Mesendoderm (in vitro differentiated cells): ENCODE measurements around the gene XYLT2.

ENCODE experiments used
- DNase-seq: peaks from one replicate; pipeline ENCODE4 v3.0.0; 2013
- H2AK5ac ChIP-seq: 2 replicates; pipeline ENCODE4 v1.6.1; 2013; ENCODE audit warnings: low read length, inconsistent platforms
- H2BK120ac ChIP-seq: 2 replicates; pipeline ENCODE4 v1.6.1; 2013; ENCODE audit warnings: low read depth, mild to moderate bottlenecking, low read length, moderate library complexity, mixed read lengths
- H2BK15ac ChIP-seq: replicated peaks from 2 replicates; pipeline ENCODE4 v1.6.1; 2013; ENCODE audit warnings: low read depth, mild to moderate bottlenecking, moderate library complexity
- H2BK5ac ChIP-seq: 2 replicates; pipeline ENCODE4 v1.6.1; 2013; ENCODE audit warnings: low read length, inconsistent platforms
- H3K18ac ChIP-seq: 2 replicates; pipeline ENCODE4 v1.6.1; 2013; ENCODE audit warnings: mild to moderate bottlenecking, low read length, mixed read lengths
- H3K23ac ChIP-seq: one replicate; pipeline ENCODE4 v1.6.1; 2013; ENCODE audit warnings: low read length
- H3K27ac ChIP-seq: 2 replicates; pipeline ENCODE4 v1.5.1; 2013; ENCODE audit warnings: low read depth, mild to moderate bottlenecking, inconsistent platforms, low read length, moderate library complexity
- H3K27me3 ChIP-seq: 2 replicates; pipeline ENCODE4 v1.6.1; 2013; ENCODE audit warnings: low read length, control low read depth, mild to moderate bottlenecking, inconsistent platforms; ENCODE audit not compliant: insufficient read depth, poor library complexity
- H3K36me3 ChIP-seq: 2 replicates; pipeline ENCODE4 v1.6.1; 2013; ENCODE audit warnings: low read length, inconsistent platforms; ENCODE audit not compliant: control insufficient read depth, insufficient read depth
- H3K4ac ChIP-seq: one replicate; pipeline ENCODE4 v1.6.1; 2013; ENCODE audit warnings: low read depth, mild to moderate bottlenecking, low read length, moderate library complexity
- H3K4me1 ChIP-seq: 2 replicates; pipeline ENCODE4 v1.6.1; 2013; ENCODE audit warnings: low read depth, low read length, inconsistent platforms; ENCODE audit not compliant: control insufficient read depth
- H3K4me2 ChIP-seq: 2 replicates; pipeline ENCODE4 v1.6.1; 2013; ENCODE audit warnings: low read length
- H3K4me3 ChIP-seq: 2 replicates; pipeline ENCODE4 v1.5.1; 2013; ENCODE audit warnings: mild to moderate bottlenecking, low read length
- H3K56ac ChIP-seq: one replicate; pipeline ENCODE4 v1.6.1; 2013; ENCODE audit warnings: low read length
- H3K79me1 ChIP-seq: 2 replicates; pipeline ENCODE4 v1.6.1; 2013; ENCODE audit warnings: low read length, inconsistent platforms
- H3K79me2 ChIP-seq: 2 replicates; pipeline ENCODE4 v1.6.1; 2013; ENCODE audit warnings: mild to moderate bottlenecking, low read length; ENCODE audit not compliant: control insufficient read depth, insufficient read depth
- H3K9ac ChIP-seq: 2 replicates; pipeline ENCODE4 v1.6.1; 2013; ENCODE audit warnings: low read length, inconsistent platforms
- H4K5ac ChIP-seq: one replicate; pipeline ENCODE4 v1.6.1; 2013; ENCODE audit warnings: low read length
- H4K8ac ChIP-seq: one replicate; pipeline ENCODE4 v1.6.1; 2013; ENCODE audit warnings: low read depth, mild to moderate bottlenecking, control low read depth, low read length, moderate library complexity
- WGBS: extraction: QIAGEN DNeasy Blood & Tissue Kit; methylation state at CpG from one replicate; pipeline ENCODE4 v1.1.7; 2013; ENCODE audit warnings: low lambda C conversion rate, missing lambda C conversion rate; ENCODE audit not compliant: insufficient coverage; ENCODE audit errors: extremely low coverage; 5-methylcytosine and 5-hydroxymethylcytosine counted together

The XYLT2 gene

DNA sequence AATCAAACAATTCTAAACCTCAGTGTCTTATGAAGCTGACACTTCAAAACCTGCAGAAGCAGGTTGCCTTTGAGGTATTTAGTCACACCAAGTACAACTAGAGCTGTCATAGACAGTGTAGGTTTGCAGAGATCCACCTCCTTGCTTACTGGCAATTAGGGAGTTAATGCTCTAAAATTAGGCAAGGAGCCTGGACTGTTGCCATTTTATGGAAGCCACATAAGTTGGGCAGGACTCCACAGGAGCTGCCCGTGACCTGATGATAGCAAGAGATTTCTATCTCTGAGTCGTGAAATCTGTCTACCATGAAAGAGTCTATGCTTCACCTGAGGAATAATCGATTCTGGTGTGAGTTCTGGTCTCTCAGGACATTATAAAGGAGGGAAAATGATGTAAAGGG is 36.0 kb downstream of the XYLT2 start:
- no peak overlapping the region for H3K4me2 ChIP-seq
- H3K4ac ChIP-seq = no peak overlapping the region
- H3K27me3 ChIP-seq = no peaks in the 10 kb centered on the region
- no CpG with 5 or more reads among the region's 3 CpGs for WGBS
- no peak overlapping the region for H3K18ac ChIP-seq
- no peak overlapping the region for H2BK15ac ChIP-seq
- H3K36me3 ChIP-seq = peaks cover 10% of the 10 kb centered on the region
- H2BK5ac ChIP-seq = no peak overlapping the region
- H3K9ac ChIP-seq = no peak overlapping the region
- H2BK120ac ChIP-seq = no peak overlapping the region
- no peaks in the 10 kb centered on the region for H3K79me1 ChIP-seq
- H3K4me3 ChIP-seq = no peak overlapping the region
- no peak overlapping the region for H3K27ac ChIP-seq
- H4K8ac ChIP-seq = no peak overlapping the region
- H3K4me1 ChIP-seq = no peaks in the 10 kb centered on the region
- no peak overlapping the region for H2AK5ac ChIP-seq
- no peak overlapping the region for H3K23ac ChIP-seq
- H3K79me2 ChIP-seq = no peaks in the 10 kb centered on the region
- H4K5ac ChIP-seq = no peak overlapping the region
- H3K56ac ChIP-seq = no peak overlapping the region
- no peak for DNase-seq

DNA sequence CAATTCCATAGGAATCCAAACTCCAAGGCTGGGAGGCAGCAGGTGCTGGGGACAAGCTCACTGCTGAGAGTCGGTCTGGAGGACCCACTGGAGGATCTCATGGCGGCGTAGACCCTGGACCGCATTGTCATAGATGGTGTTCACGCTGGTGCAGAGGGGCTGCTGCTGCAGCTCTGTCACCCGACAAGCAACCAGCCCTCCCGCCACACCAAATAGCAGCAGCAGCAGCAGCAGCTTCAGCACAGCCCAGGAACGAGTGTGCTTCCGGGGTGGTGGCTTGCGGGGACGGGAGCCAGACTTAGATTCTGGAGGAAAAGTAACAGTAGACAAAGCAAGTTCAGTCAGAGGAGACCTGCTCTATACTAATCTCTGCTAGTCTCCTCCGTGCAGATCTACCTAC is 37.0 kb downstream of the XYLT2 start:
- no CpG with 5 or more reads among the region's 12 CpGs for WGBS
- Histone ChIP-seq H3K4me2 (no peak overlapping the region), H3K4me3 (no peak overlapping the region), H3K36me3 (peaks cover 18% of the 10 kb centered on the region), H3K4ac (no peak overlapping the region), H2AK5ac (no peak overlapping the region), H4K5ac (no peak overlapping the region), H2BK15ac (no peak overlapping the region), H3K79me2 (no peaks in the 10 kb centered on the region), H3K56ac (no peak overlapping the region), H3K79me1 (no peaks in the 10 kb centered on the region), H3K4me1 (no peaks in the 10 kb centered on the region), H3K9ac (no peak overlapping the region), H3K23ac (no peak overlapping the region), H2BK5ac (no peak overlapping the region), H3K27ac (no peak overlapping the region), H2BK120ac (no peak overlapping the region), H3K27me3 (no peaks in the 10 kb centered on the region), H3K18ac (no peak overlapping the region), H4K8ac (no peak overlapping the region)
- DNase-seq = no peak

DNA sequence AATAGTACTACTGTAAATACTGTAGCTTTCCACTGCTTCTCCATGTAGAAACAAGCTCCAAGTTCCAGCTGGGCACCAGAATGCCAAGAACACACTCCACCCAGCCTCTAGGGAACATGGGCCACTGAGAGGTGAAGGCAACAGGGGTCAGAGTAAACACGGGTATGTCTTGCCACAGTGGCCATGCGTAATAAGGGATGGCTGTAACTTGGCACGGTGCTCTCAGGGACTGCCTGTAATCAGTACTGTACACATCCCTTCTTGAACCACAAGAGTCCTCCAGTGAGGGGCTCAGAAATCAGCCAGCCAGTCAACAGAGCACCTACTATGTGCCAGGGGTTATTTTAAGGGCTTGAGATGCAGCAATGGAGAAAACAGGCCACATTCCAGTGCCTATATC is 40.6 kb downstream of the XYLT2 start:
- Histone ChIP-seq H3K27ac (no peak overlapping the region), H2BK15ac (no peak overlapping the region), H3K4me1 (no peaks in the 10 kb centered on the region), H3K18ac (no peak overlapping the region), H3K56ac (no peak overlapping the region), H3K27me3 (no peaks in the 10 kb centered on the region), H3K79me1 (no peaks in the 10 kb centered on the region), H3K23ac (no peak overlapping the region), H3K4me2 (no peak overlapping the region), H3K36me3 (peaks cover 27% of the 10 kb centered on the region), H4K8ac (no peak overlapping the region), H3K79me2 (no peaks in the 10 kb centered on the region), H3K4ac (no peak overlapping the region), H2BK120ac (no peak overlapping the region), H4K5ac (no peak overlapping the region), H2BK5ac (no peak overlapping the region), H3K9ac (no peak overlapping the region), H2AK5ac (no peak overlapping the region), H3K4me3 (no peak overlapping the region)
- no CpG with 5 or more reads among the region's 3 CpGs for WGBS
- no peak for DNase-seq

DNA sequence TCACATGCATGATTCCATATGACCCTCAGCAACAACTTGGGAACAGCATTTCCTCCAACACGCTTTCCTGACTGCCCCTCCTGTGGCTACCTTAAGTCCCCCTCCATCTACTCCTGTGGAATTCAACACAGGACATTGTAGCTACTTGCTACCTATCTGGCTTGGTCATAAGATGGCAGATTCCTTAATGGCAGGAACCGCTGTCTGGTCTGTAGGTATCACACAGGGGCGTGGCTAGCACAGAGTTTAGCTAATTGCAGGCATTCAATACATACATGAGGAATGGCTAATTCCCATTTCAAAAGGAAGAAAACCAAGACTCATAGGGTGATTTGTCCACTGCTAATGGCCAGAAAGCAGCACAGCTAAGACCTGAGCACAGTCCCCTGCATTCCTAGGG is 42.8 kb downstream of the XYLT2 start:
- no peak overlapping the region for H3K23ac ChIP-seq
- H3K4me1 ChIP-seq = no peaks in the 10 kb centered on the region
- no peak overlapping the region for H3K4ac ChIP-seq
- DNase-seq = no peak
- no peak overlapping the region for H3K9ac ChIP-seq
- H3K27me3 ChIP-seq = no peaks in the 10 kb centered on the region
- no peak overlapping the region for H3K4me2 ChIP-seq
- H4K5ac ChIP-seq = no peak overlapping the region
- H3K27ac ChIP-seq = no peak overlapping the region
- H3K36me3 ChIP-seq = peaks cover 36% of the 10 kb centered on the region
- peaks cover 3% of the 10 kb centered on the region for H3K79me1 ChIP-seq
- H2AK5ac ChIP-seq = no peak overlapping the region
- no peaks in the 10 kb centered on the region for H3K79me2 ChIP-seq
- WGBS = no CpG with 5 or more reads among the region's 3 CpGs
- H3K56ac ChIP-seq = no peak overlapping the region
- no peak overlapping the region for H3K18ac ChIP-seq
- no peak overlapping the region for H2BK5ac ChIP-seq
- H3K4me3 ChIP-seq = no peak overlapping the region
- H2BK15ac ChIP-seq = no peak overlapping the region
- H4K8ac ChIP-seq = no peak overlapping the region
- H2BK120ac ChIP-seq = no peak overlapping the region

DNA sequence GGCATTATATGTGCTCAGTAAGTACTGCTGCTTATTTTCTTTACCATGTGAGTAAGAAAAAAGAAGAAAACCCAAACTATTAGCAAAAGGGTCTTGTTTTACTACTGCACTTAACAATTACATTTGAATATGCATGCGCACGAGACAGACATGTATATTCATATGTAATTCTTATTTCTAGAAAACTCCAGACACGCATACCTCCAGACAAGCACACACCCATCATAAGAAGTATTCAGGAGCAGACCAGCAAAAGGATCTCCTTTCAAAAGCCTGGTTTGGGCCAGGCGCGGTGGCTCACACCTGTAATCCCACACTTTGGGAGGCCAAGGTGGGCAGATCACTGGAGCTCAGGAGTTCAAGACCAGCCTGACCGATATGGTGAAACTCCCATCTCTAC is 43.6 kb downstream of the XYLT2 start:
- peaks cover 2% of the 10 kb centered on the region for H3K79me2 ChIP-seq
- H3K18ac ChIP-seq = no peak overlapping the region
- no peak overlapping the region for H2BK120ac ChIP-seq
- peaks cover 39% of the 10 kb centered on the region for H3K36me3 ChIP-seq
- H2BK15ac ChIP-seq = no peak overlapping the region
- no peak overlapping the region for H4K5ac ChIP-seq
- H3K27me3 ChIP-seq = no peaks in the 10 kb centered on the region
- no peak for DNase-seq
- H3K79me1 ChIP-seq = peaks cover 9% of the 10 kb centered on the region
- WGBS = no CpG with 5 or more reads among the region's 6 CpGs
- H3K4me3 ChIP-seq = no peak overlapping the region
- no peak overlapping the region for H2AK5ac ChIP-seq
- no peak overlapping the region for H3K56ac ChIP-seq
- no peak overlapping the region for H3K23ac ChIP-seq
- no peak overlapping the region for H2BK5ac ChIP-seq
- no peak overlapping the region for H3K4me2 ChIP-seq
- no peak overlapping the region for H3K4ac ChIP-seq
- H3K9ac ChIP-seq = no peak overlapping the region
- H3K4me1 ChIP-seq = no peaks in the 10 kb centered on the region
- no peak overlapping the region for H3K27ac ChIP-seq
- no peak overlapping the region for H4K8ac ChIP-seq

DNA sequence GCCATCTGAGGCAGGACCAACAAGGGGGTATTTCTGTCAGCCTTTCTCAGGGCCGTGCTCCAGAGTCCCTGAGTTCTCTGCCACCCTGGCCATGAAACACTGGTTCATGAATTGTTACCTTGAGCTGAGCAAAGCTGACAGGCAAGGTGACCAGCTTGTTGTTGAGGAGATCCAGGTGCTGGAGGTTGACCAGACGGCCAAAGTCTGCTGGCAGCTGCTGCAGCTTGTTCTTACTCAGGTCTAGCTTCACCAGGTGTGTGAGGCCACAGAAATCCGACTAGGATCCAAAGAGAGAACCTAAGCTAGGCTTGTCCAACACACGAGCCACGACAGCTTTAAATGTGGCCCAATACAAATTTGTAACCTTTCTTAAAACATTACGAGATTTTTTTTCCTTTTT is 46.7 kb downstream of the XYLT2 start:
- Histone ChIP-seq H2AK5ac (no peak overlapping the region), H2BK5ac (no peak overlapping the region), H3K36me3 (peaks cover 34% of the 10 kb centered on the region), H3K79me1 (peaks cover 27% of the 10 kb centered on the region), H4K8ac (no peak overlapping the region), H2BK15ac (no peak overlapping the region), H2BK120ac (no peak overlapping the region), H3K4ac (no peak overlapping the region), H3K9ac (no peak overlapping the region), H3K18ac (no peak overlapping the region), H3K4me2 (no peak overlapping the region), H3K79me2 (peaks cover 25% of the 10 kb centered on the region), H3K4me3 (no peak overlapping the region), H3K27ac (no peak overlapping the region), H3K56ac (no peak overlapping the region), H3K23ac (no peak overlapping the region), H3K4me1 (peaks cover 3% of the 10 kb centered on the region), H3K27me3 (no peaks in the 10 kb centered on the region), H4K5ac (no peak overlapping the region)
- DNase-seq = no peak
- WGBS = no CpG with 5 or more reads among the region's 6 CpGs
